DOHH2 (cell line): ENCODE data around the gene FKBP8.

Source experiments
- EZH2phosphoT487 ChIP-seq: fragments of 200-600 bp; sonication (generic); IDR thresholded peaks from 2 replicates; pipeline ENCODE4 v1.6.1; 2017; ENCODE audit warnings: borderline replicate concordance, mild to moderate bottlenecking, antibody characterized with exemption, low read length, moderate library complexity, mixed read lengths
- TF ChIP-seq, protein P1 (sequence below): fragments of 200-600 bp; sonication (generic); IDR thresholded peaks from one replicate; pipeline ENCODE4 v1.5.1; 2014; ENCODE audit warnings: antibody characterized with exemption, mild to moderate bottlenecking, low read depth, low read length; ENCODE audit not compliant: poor library complexity, severe bottlenecking

DNA sequence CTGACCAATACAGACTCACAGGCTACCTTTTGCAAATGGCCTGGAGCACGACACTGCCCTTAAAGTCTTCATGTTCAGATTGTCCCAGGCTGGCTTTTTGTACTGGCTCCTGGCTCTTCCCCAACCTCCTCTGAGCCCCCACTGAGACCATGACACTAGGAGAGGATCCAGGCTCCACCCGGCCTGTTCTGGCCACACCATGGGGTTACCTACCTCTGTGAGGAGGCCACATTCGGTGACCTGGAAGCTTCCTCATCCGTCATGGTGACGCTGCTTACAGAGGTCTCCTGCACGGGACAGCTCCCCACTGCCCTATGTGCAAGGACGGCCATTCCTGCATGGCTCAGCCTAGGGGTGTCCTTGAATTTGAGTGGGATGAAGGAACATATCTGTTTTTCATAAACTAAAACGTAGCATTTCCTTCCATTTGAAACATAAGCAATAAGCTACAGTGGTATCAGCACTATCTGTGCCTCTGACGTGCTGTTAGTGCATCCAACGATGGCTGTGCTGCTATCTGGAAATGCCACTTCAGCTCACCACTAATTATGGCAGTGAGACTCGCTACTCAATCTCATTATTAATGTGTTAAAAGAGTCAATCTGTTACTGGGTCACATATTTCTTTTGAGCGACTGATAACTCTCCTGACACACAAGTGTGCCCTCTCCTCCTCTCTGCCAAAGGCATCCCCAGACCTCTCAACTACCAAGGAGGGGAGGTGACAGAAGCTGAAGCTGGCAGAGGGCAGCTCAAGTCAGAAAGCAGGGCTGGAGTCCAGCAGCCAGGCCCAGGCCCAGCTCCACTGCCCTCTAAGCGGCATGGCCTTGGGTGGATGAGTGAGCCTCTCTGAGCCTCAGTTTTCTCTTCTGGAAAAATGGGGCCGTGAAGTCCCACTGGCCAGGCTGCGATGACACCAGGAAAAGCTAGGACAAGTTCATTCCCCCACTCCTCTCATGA is 51.1 kb downstream of the FKBP8 start:
- TF ChIP-seq, protein P1, sequence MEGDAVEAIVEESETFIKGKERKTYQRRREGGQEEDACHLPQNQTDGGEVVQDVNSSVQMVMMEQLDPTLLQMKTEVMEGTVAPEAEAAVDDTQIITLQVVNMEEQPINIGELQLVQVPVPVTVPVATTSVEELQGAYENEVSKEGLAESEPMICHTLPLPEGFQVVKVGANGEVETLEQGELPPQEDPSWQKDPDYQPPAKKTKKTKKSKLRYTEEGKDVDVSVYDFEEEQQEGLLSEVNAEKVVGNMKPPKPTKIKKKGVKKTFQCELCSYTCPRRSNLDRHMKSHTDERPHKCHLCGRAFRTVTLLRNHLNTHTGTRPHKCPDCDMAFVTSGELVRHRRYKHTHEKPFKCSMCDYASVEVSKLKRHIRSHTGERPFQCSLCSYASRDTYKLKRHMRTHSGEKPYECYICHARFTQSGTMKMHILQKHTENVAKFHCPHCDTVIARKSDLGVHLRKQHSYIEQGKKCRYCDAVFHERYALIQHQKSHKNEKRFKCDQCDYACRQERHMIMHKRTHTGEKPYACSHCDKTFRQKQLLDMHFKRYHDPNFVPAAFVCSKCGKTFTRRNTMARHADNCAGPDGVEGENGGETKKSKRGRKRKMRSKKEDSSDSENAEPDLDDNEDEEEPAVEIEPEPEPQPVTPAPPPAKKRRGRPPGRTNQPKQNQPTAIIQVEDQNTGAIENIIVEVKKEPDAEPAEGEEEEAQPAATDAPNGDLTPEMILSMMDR: no peak
- no peak for TF ChIP-seq EZH2phosphoT487
